Activated T-helper 17 cell treated with anti-CD3 and anti-CD28 coated beads, Interleukin-2, amount 50 U/mL, for 72 hours (primary cell): Measurements from ENCODE around the gene GADL1. TPM values are rescaled to one million over a fixed set of nuclear protein-coding genes. Genes with fewer than 3 reads are reported as not detected.

Experiments
- ATAC-seq: fragments of 150-1000 bp; cut with Tn5 transposase; replicated peaks from 2 replicates; pipeline ENCODE4 v1.10.0; 2021; ENCODE audit warnings: mild to moderate bottlenecking, moderate library complexity
- H3K27ac Mint-ChIP-seq: one replicate; pipeline ENCODE4 v1.8.0; 2022; ENCODE audit warnings: mixed read lengths
- H3K27me3 Mint-ChIP-seq: one replicate; pipeline ENCODE4 v1.8.0; 2022; ENCODE audit warnings: mixed read lengths
- H3K36me3 Mint-ChIP-seq: one replicate; pipeline ENCODE4 v1.8.0; 2022; ENCODE audit warnings: low read depth, mild to moderate bottlenecking, mixed read lengths
- H3K4me1 Mint-ChIP-seq: one replicate; pipeline ENCODE4 v1.8.0; 2022; ENCODE audit warnings: mixed read lengths
- H3K4me3 Mint-ChIP-seq: one replicate; pipeline ENCODE4 v1.8.0; 2022; ENCODE audit warnings: mild to moderate bottlenecking, mixed read lengths
- H3K9me3 Mint-ChIP-seq: one replicate; pipeline ENCODE4 v1.8.0; 2022; ENCODE audit warnings: mixed read lengths
- total RNA-seq, 2 donors: library from RNA; stranded (reverse); gene quantifications; one replicate each; pipeline ENCODE4 v1.2.3, GENCODE V29; 2022

Gene GADL1
- total RNA-seq, 2 donors from 2014 or later = not detected

DNA sequence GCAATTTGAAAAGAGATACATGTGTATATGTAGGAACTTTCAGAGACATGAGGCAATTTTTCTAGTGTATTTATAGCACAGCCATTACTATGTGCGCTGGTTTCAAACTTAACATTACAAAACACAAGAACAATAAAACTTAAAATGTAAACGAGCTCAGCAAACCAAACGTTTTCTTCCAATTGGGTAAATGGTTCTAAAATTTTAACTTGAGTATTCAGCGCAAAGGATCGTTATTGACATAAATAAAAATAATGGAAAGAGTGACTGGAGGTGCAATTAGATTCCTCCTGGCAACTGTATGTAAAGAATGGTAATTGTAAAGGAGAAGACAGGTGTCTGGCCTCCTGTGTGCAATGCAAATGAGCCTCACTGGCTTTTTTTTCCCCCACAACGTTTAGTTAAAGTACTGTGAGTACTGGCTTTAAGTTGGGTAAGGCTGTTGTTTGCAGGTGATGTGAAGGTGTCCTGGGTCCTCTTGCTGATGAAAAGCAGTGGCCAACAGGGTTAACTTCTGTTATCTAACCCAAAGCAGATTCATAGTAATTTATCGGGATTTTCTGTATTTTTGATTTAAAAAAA is 14.1 kb upstream of the GADL1 start:
- no peak for ATAC-seq
- H3K4me1 Mint-ChIP-seq = no peaks in the 10 kb centered on the region
- no peaks in the 10 kb centered on the region for H3K27me3 Mint-ChIP-seq
- H3K9me3 Mint-ChIP-seq = no peaks in the 10 kb centered on the region
- H3K4me3 Mint-ChIP-seq = no peak overlapping the region
- H3K36me3 Mint-ChIP-seq = no peaks in the 10 kb centered on the region
- no peak overlapping the region for H3K27ac Mint-ChIP-seq

DNA sequence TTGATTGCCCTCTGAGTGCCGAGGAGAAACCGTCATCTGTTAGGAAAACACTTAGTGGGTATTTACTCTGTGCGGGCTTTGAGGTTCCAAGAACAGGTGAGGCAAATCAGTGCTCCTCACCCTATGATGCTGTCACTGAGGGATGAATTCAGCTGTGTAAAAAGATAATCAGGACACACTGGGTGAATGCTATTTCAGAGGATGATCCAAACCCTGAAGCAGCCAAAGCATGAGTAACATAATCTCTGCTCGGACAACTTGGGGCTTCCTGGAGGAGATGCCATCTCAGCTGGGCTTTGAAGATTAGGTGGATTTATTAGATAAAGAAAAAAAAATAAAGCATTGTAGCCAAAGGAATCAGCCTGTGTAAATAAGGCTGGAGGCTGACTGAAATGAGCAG is 10.5 kb upstream of the GADL1 start:
- no peaks in the 10 kb centered on the region for H3K4me1 Mint-ChIP-seq
- H3K9me3 Mint-ChIP-seq = no peaks in the 10 kb centered on the region
- ATAC-seq = no peak
- H3K27me3 Mint-ChIP-seq = no peaks in the 10 kb centered on the region
- no peak overlapping the region for H3K4me3 Mint-ChIP-seq
- H3K36me3 Mint-ChIP-seq = no peaks in the 10 kb centered on the region
- no peak overlapping the region for H3K27ac Mint-ChIP-seq

DNA sequence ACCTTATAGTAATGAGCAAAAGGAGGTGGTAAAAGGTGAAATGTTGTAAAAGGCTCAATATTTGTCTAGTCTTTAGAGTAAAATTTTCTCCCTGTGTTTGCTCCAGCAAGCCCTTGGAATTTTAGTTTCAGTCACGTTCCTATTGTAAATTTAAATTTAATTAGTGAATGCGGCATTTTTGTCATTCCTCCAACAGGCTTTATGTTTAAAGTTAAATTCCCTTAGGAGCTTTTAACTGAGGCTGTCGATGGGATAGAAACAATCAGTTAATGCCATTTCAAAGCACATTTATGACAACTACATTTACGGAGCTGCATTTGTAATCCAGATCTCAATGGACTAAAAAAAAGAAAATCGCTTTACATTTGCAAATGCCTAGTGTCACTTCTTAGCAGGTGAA is 868 bp upstream of the GADL1 start:
- peaks cover 28% of the 10 kb centered on the region for H3K27me3 Mint-ChIP-seq
- peak overlapping the region; percentile 53 for H3K4me3 Mint-ChIP-seq
- H3K27ac Mint-ChIP-seq = no peak overlapping the region
- H3K4me1 Mint-ChIP-seq = peaks cover 17% of the 10 kb centered on the region
- no peaks in the 10 kb centered on the region for H3K9me3 Mint-ChIP-seq
- ATAC-seq = no peak
- H3K36me3 Mint-ChIP-seq = no peaks in the 10 kb centered on the region

DNA sequence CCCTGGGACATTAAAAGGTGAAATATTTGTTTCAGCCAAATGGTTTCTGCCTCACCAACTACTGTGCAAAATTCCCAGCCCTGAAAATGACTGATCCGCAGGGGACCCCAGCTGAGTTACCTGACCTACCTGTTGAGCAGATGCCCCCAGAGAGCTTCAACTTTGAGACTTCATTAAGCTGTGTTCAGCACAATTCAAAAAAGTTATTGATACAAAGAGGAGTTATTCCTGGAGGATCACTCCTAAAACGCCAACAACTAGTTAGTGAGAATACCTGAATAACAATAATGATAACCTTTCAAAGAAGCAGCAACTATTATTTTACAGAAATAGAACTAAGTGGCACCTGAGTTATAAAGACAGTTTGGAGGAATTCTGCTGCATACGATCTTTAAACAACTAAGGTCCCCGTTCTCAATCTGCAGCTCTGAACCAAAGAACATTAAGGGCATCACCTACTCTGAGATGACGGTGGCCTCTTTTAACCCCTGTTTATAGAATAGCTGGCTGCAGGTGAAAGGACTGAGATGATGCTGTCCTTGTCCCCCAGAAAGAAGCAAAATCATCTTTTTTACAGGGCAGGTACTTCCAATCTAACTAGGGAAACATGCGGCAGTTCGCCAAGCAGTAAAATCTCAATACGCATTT is 659 bp downstream of the GADL1 start:
- Mint-ChIP-seq H3K27ac (no peak overlapping the region), H3K27me3 (peaks cover 34% of the 10 kb centered on the region), H3K36me3 (no peaks in the 10 kb centered on the region), H3K4me3 (peak overlapping the region; percentile 53), H3K4me1 (peaks cover 22% of the 10 kb centered on the region), H3K9me3 (no peaks in the 10 kb centered on the region)
- no peak for ATAC-seq

DNA sequence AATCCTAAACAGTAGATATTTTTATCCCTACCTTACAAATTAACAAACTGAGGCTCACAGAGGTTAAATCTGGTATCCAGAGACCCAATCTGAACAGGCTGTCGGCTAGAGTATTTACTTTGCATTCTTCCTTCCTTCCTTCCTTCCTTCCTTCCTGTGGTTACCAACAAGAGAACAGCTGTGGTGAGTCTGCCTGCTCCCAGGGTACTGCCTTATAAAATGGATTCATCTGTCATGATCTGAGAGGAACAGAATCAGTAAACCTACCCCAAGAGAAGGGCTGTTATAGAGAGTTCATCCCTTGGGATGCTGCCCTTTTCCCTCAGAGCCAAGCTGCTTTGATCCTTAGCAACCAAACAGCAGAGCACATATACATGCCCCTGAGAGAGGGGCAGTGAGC is 3.6 kb downstream of the GADL1 start:
- Mint-ChIP-seq H3K9me3 (no peaks in the 10 kb centered on the region), H3K36me3 (no peaks in the 10 kb centered on the region), H3K4me1 (peaks cover 22% of the 10 kb centered on the region), H3K27me3 (peaks cover 46% of the 10 kb centered on the region), H3K27ac (no peak overlapping the region), H3K4me3 (no peak overlapping the region)
- ATAC-seq = no peak

DNA sequence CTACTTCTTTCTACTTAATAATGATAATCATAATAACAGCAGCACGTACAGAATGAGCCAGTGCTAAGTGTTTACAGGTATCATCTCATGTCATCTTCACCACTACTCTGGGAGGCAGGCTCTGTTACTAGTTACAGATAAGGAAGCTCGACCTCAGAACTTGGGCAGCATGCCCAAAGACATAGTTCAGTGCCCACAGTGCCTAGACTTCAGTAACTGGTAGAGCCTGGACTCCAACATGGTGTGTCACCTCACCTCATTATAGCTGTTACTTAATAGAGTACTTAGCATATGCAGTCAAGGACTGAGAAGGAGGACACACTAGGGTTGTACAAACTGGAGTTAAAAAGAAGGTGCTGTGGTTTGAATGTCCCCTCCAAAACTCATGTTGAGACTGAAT is 7.6 kb downstream of the GADL1 start:
- H3K9me3 Mint-ChIP-seq = peaks cover 3% of the 10 kb centered on the region
- peaks cover 41% of the 10 kb centered on the region for H3K27me3 Mint-ChIP-seq
- H3K27ac Mint-ChIP-seq = no peak overlapping the region
- peaks cover 17% of the 10 kb centered on the region for H3K4me1 Mint-ChIP-seq
- H3K4me3 Mint-ChIP-seq = no peak overlapping the region
- ATAC-seq = no peak
- no peaks in the 10 kb centered on the region for H3K36me3 Mint-ChIP-seq

DNA sequence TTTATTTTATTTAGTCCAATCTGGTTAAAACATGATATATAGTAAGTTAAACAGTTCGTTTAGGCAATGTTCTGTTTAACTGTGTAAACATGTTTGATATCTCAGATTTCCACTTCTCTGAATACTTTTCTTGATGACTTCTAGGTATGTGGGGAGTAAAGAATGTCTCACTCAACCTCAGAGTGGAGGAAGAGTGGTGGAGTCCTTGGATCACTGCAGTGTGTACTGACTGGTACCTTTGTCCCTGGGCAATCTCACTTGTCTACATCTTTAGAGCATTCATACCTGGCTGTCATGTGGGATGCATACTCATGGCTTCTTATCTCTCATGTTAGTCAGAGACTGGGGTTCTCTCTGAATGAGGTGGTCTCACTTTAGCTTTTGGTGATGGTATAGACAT is 15.6 kb downstream of the GADL1 start:
- no peaks in the 10 kb centered on the region for H3K36me3 Mint-ChIP-seq
- no peak for ATAC-seq
- peaks cover 6% of the 10 kb centered on the region for H3K9me3 Mint-ChIP-seq
- no peaks in the 10 kb centered on the region for H3K4me1 Mint-ChIP-seq
- H3K27ac Mint-ChIP-seq = no peak overlapping the region
- H3K4me3 Mint-ChIP-seq = no peak overlapping the region
- peaks cover 10% of the 10 kb centered on the region for H3K27me3 Mint-ChIP-seq

DNA sequence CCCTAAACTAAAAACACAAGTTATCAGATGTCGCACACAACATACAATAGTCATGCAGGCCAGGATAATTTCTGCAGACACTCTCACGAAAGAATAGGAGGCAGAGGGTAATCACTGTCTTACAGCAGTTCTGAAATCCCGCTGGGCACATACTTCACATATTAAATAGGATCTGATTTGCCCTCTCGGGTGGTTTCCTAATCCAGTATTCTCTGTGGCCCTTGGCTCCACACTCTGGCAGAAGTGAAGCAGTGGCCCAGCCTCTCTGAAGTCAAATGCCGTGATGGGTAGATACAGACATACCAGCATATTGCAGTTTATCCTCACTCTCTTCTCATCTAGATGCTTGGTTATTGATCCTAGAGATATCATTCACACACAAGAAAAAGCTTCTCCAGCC is 19.0 kb downstream of the GADL1 start:
- H3K4me1 Mint-ChIP-seq = no peaks in the 10 kb centered on the region
- no peak for ATAC-seq
- H3K9me3 Mint-ChIP-seq = peaks cover 2% of the 10 kb centered on the region
- no peak overlapping the region for H3K4me3 Mint-ChIP-seq
- H3K27ac Mint-ChIP-seq = no peak overlapping the region
- peaks cover 6% of the 10 kb centered on the region for H3K27me3 Mint-ChIP-seq
- H3K36me3 Mint-ChIP-seq = no peaks in the 10 kb centered on the region

DNA sequence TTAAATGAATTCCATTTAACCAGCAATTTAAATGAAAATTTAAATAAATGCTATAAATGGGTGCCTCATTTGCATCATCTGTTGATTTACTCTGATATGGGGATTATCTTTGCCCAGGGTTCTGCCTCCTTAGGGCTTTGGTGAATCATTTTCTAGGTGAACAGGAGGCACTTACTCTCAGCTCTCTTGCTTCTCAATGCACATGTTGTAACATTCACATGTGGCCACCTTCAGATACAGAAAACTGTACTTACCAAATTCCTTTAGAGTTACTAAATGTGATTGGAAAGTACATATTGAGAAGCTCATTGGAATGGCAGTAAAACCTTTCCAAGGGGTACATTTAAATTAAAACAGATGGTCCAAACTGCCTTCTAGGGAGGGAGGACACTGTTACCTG is 20.8 kb downstream of the GADL1 start:
- no peaks in the 10 kb centered on the region for H3K36me3 Mint-ChIP-seq
- no peak overlapping the region for H3K4me3 Mint-ChIP-seq
- peaks cover 11% of the 10 kb centered on the region for H3K27me3 Mint-ChIP-seq
- no peak for ATAC-seq
- H3K4me1 Mint-ChIP-seq = no peaks in the 10 kb centered on the region
- peaks cover 4% of the 10 kb centered on the region for H3K9me3 Mint-ChIP-seq
- H3K27ac Mint-ChIP-seq = no peak overlapping the region

DNA sequence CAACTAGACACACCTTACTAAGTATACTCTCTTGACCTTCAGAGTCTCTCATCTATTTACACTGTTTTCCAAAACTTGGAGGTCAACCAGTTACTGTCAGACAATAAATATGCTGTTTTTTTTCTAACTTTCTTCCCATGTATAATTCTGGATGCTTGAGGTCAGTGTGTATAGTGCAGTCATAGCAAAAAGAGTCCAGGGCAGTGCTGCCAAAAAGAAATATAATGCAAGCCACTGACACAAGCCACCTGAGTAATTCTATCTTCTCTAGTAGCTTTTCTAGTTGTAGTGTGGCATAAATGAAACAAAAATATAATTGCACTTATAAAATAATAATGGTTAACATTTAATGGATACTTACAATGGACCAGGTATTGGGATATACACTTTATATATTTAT is 21.6 kb downstream of the GADL1 start:
- Mint-ChIP-seq H3K9me3 (peaks cover 4% of the 10 kb centered on the region), H3K4me3 (no peak overlapping the region), H3K27ac (no peak overlapping the region), H3K4me1 (no peaks in the 10 kb centered on the region), H3K27me3 (peaks cover 11% of the 10 kb centered on the region), H3K36me3 (no peaks in the 10 kb centered on the region)
- ATAC-seq = no peak

DNA sequence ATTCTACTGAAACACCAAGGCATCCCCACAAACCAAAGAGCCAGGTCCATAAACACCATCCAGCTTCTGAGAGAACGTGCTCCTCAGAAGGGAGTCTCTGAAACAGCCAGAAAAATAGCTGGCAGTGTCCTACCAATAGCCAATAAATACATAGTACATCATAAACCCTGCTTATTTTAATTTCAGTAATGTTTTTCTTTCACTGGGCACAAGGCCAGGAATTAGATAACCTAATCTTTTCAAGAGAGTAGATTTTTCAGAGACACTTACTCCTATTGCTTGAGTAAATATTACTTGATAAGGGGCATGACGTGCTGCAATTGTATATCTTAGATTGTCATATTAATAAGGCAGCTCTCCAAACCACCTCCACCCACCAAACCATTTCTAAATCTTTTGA is 22.7 kb downstream of the GADL1 start:
- ATAC-seq = no peak
- Mint-ChIP-seq H3K27ac (no peak overlapping the region), H3K9me3 (peaks cover 4% of the 10 kb centered on the region), H3K4me3 (no peak overlapping the region), H3K4me1 (no peaks in the 10 kb centered on the region), H3K27me3 (peaks cover 11% of the 10 kb centered on the region), H3K36me3 (no peaks in the 10 kb centered on the region)

DNA sequence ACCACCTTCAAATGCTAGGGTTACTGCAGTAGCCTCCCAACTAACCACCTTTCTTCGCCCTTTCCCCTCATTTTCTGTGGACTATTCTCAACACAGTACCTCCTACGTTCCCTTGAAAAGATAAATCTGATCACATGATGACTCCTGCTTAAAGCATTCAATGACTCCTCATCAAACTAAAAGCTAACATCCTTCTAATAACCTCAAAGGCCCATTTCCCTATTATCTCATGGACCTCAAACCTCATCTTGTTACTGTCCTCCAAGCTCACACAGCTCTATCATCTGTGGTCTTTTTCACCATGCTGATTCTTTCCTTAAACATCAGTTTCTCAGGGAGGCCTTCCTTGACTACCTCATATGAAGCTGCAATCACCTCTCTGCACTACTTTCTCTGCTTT is 29.6 kb downstream of the GADL1 start:
- Mint-ChIP-seq H3K4me3 (no peak overlapping the region), H3K4me1 (no peaks in the 10 kb centered on the region), H3K27me3 (no peaks in the 10 kb centered on the region), H3K36me3 (no peaks in the 10 kb centered on the region), H3K9me3 (no peaks in the 10 kb centered on the region), H3K27ac (no peak overlapping the region)
- ATAC-seq = no peak

DNA sequence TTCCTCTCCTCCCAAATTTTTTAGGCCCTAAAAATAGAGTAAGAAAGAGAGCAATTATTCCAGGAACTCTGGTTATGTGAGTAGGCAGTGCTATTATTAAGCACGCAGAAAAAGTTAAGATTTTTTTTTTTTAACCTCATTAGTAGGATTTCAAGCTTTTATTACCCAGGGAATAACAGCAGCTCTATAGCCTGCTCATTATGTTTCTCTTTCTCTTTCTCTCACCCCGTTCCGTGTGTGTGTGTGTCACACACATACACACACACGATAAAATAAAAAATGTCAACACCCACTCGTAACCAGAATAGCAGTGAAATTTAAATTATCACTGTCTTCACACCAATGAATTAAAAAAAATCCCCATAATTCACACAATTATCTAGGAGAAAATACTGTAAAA is 30.3 kb downstream of the GADL1 start:
- no peak overlapping the region for H3K27ac Mint-ChIP-seq
- H3K4me3 Mint-ChIP-seq = no peak overlapping the region
- H3K9me3 Mint-ChIP-seq = no peaks in the 10 kb centered on the region
- H3K27me3 Mint-ChIP-seq = no peaks in the 10 kb centered on the region
- ATAC-seq = no peak
- no peaks in the 10 kb centered on the region for H3K36me3 Mint-ChIP-seq
- no peaks in the 10 kb centered on the region for H3K4me1 Mint-ChIP-seq

DNA sequence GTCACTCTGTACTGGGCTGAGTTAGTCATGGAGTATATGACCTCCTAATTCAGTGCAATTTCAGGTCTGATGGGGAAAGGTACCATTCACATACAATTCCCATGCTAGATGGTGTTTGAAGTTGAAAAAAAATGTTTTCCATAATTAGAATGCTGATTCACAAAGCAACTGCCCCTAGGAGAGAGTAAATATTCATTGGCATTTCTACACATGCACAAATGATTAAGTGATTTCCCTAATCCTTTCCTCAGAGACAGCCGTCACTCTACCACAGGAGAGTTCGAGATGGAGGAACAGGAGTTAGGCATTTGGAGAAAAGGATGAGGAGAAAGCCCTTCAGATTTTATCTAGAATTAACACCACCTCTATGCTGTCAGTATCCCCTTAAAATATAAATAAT is 32.5 kb downstream of the GADL1 start:
- H3K4me3 Mint-ChIP-seq = no peak overlapping the region
- H3K9me3 Mint-ChIP-seq = no peaks in the 10 kb centered on the region
- no peak for ATAC-seq
- H3K4me1 Mint-ChIP-seq = no peaks in the 10 kb centered on the region
- H3K36me3 Mint-ChIP-seq = no peaks in the 10 kb centered on the region
- H3K27me3 Mint-ChIP-seq = peaks cover 2% of the 10 kb centered on the region
- H3K27ac Mint-ChIP-seq = no peak overlapping the region

DNA sequence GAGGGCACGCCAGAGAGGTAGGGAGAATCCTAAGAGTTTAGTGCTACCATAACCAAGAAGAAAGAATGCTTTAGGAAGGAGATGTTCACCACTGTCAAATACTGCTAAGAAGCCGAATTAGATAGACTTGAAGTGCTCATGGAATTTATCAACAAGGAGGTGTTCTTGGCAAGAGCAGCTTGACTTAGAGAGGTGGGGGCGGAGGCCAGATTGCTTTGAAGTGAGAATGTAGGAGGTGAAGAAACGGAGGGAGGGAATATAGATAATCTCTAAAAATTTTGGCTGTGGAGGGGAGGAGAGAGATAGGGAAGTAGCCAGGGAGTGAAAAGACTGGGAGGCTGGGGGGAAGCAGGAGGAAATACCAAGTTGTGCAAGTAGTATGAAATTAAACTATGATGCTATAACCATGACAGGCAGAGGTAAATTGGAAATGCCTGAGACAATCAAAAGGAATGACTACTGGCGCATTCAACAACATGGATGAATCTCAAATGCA is 35.5 kb downstream of the GADL1 start:
- H3K27me3 Mint-ChIP-seq = peaks cover 4% of the 10 kb centered on the region
- H3K4me1 Mint-ChIP-seq = no peaks in the 10 kb centered on the region

More for the DNA sequence above, 35.5 kb downstream of the GADL1 start:
- Mint-ChIP-seq H3K9me3 (no peaks in the 10 kb centered on the region), H3K4me3 (no peak overlapping the region), H3K36me3 (no peaks in the 10 kb centered on the region), H3K27ac (no peak overlapping the region)
- no peak for ATAC-seq
